ENCODE data around the gene DYSF.

DYSF gene

DNA sequence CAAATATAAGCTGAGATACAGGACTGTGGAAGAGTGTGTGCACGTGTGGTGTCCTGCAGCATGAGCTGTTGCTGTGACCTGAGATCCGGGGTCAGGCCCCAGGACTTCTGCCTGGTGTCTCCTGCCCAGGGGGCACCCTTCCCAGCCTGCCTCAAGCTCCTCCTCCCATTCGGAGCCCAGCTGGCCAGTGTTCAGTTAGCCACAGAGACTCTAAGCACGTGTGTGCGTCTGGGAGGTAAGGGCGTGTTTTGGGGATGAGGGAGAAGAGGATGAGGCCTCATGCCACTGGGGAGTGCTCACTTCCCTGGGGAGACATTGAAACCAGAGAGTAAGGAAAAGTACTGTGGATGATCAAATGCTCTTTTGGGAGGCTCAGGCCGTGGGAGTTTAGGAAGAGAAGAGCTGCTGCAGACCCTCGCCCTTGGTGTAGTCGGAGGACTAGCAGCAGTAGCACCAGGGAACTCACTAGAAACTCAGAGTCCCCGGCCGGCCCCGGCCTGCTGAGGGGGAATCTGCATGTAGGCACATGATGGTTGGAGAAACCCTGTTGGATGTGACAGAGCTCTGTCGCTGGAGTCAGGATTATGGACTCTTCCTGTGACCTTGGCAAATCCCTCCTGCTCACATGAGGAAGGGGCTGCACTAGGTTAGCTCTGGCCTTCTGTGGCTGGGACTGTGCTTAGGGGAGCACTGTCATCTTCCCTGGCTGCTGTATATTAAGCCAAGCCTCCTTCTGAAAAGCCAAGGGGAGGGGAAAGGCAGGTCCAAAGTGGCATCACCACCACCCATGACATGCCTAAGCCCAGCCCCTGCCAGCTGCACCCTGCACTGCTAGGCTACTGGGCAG is 231.1 kb downstream of the DYSF start:
- in situ Hi-C loops (cut with HindIII; ENCODE audit: low sequenced_read_pairs) = no loop called here

DNA sequence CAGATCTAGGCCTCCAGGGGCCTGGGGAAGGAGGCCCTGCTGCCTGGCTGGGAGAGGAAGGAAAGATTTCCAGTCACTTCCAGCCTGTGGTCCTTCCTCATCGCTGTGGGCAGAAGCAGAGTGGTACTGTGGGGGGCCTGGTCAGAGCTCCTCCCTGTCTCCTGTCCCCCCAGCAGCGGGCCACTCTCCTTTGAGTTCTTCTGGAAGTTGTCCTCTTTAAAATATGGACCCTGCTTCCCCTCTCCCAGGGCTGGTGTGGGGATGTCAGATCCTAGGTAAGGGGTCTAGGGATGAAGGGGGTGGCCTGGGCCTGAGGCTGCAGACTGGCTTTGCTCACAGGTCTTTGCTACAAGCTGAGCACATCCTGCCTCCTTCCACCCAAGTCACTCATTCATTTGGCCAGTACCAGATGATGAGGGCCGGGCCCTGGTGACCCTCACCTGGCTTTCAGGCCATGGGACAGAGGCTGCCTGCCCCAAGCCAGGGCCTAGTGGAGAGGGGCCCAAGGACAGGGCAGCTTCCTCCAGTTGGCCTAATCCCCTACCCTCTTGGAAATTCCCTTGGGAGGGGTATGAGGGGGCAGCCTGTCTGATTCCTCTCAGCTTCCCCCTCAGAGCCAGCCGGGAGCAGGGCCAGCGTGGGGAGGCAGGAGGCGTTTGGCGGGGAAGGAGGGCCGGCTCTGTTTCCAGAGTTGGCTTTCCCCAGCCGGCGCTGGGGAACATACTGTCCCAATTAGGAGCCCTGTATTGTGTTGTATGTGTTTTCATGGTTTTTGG is 231.9 kb downstream of the DYSF start:
- in situ Hi-C loops (cut with HindIII; ENCODE audit: low sequenced_read_pairs) = no loop called here

DNA sequence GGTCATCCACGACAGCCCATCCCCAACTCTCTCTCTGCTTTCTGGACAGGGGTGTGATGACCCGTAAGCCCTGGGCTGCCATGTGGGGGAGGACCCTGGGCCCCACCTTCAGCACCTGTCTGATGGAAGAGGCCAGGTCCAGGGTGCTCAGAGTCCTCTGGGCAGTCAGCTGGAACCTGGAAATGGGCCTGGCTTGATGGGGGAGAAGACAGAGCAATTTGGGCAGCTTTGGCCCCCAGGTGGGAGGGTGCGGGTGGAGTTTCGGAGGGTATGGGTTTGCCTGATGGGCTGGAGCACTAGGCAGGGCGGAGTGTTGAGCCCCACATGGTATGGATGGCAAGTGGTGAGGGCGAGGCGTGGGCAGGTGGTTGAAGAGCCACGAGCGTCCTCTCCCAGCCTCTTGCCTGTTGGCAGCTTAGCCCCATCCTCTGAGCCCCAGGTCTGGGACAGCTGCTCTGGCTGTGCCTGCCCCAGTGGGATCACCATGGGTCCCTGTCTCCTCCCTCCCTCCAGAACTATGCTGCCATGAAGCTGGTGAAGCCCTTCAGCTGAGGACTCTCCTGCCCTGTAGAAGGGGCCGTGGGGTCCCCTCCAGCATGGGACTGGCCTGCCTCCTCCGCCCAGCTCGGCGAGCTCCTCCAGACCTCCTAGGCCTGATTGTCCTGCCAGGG is 232.7 kb downstream of the DYSF start:
- in situ Hi-C loops (cut with HindIII; ENCODE audit: low sequenced_read_pairs) = no loop called here

DNA sequence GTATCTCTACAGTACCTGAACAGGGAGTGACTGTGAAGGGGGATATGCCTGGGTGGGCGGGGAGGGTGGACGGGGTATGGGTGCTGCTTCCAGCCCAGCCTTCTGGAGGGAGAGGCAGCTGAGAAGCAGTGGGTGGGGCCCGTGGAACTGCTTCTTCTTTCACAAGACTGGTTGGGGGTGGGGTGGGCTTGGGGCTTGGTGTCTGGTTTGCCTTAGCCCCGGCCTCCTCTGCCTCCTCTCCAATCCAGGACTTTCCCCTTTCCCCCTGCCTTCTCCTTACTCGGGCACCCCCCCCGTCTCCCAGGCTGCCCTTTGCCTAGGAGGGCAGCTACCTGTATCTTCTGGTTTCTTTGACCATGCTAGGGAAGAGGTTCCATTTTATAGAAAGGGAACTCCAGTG is 233.4 kb downstream of the DYSF start:
- in situ Hi-C loops (cut with HindIII; ENCODE audit: low sequenced_read_pairs) = no loop called here

DNA sequence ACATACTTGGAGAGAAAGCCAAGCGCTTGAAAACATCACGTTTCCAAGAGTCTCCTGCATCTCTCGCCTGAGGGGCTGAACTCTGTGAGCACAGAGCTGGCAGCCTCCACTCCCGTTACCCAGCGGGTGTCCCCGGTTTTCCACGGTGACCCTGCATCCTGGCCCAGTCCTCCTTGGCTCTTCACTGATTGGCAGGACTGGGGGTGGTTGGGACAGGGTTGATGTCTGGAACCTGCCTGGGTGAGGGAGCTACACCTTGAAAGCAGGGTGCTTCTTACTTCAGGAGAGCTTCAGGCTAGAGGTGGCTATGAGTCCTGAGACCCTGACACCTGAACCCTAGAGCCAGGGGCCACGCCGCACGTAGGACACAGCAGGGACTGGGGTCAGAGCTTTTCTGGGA is 234.1 kb downstream of the DYSF start:
- in situ Hi-C loops (cut with HindIII; ENCODE audit: low sequenced_read_pairs) = no loop called here

DNA sequence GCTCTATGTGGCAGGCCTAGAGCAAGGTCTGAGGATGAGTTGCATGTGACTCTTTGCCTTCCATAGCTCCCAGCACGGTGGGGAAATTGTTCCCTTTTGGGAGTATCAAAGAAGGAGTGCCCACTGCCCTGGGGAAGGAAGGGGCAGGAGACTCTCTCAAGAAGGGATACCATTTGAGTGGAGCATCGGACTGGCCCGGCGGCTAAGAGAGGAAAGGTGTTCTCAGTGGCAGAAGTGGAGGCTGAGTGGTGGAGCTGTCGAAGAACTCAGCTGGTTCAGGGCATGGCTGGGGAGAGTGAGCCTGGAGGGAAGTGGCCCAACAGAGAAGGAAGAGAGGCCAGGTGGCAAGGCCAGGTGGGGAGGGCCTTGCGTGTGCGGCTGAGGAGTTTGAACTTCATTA is 235.2 kb downstream of the DYSF start:
- in situ Hi-C loops (cut with HindIII; ENCODE audit: low sequenced_read_pairs) = no loop called here

DNA sequence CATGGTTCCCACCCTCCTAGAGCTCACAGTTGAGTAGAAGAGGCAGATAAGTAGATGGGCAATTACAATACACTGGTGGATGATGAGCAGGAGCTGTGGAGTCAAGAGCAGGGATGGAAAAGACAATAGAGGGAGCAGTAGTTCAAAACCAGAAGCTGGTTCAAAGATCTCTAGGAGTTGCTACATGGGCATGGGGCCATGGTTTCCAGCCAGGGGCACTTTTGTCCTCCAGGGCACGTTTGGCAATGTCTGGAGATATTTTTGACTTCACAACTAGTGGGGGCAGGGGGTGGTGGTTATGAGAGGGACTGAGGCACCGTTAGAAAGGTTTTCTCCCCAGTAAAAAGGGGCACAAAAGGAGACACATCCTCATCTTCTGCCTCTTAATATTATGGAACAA is 236.0 kb downstream of the DYSF start:
- in situ Hi-C loops (cut with HindIII; ENCODE audit: low sequenced_read_pairs) = no loop called here

DNA sequence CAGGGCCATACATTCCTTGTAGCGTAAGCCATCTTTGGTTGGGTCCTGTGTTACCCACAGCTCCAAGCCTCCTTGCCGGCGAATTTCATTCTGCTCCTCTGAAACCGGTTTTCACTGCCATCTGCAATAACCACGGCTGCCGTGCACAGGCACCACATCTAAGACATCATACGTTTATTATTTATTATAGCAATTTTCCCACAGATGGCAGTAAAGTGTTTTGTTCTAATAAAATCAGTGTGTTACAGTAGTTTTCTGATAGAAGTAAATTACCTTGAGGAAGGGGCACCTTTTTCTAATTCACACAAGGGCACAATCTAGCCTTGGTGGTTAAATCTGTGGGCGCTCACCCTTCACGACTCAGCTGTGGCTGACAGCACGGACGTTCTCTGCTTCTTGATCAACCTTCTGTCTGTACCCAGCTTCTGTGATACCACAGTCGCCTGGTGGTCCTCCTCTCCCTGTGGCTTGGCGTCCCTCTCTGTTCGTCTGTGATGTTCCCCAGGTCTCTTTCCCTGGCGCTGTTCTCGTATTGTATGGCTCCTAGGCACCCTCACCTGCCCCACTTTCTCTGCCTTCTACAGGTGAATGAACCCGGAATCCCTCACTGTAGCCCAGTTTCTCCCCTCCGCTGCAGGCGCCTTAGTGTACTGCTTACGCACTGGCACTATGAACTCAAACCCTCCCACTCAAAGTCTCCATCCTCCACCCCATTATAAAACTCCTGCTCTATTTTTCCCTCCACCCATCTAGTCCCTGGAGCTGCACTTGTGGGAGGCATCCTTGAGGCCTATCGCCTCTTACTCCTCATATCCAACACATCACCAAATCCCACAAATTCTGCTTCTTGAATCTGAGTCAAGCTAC is 236.8 kb downstream of the DYSF start:
- in situ Hi-C loops (cut with HindIII; ENCODE audit: low sequenced_read_pairs) = no loop called here

DNA sequence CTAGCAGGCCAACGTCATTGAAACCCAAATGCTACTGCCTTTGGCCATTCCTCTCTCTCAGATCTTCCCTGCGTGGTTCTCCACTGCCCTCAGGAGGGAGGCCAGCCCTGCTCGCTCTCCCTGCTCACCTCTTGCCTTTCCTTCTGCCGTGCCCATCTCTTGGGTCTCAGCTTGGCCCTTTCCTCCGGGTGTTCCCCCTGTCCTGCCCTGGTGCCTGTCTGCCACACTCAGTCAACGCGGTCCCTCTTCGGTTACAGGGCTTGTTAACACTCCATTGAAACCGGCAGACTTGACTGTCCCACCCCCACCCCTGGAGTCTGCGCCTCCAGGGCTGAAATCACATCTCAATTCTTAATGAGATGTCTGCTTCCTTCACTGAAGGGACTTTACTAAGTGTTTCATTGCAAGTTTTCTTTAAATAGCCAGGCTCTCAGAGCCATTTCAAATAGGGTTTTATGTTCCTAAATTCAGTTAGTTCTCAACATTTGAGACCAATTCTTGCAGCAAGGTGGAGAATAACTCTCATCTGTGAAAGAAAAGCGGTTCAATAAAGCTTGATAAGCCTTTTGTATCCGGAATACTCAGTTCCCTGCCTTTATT is 237.6 kb downstream of the DYSF start:
- in situ Hi-C loops (cut with HindIII; ENCODE audit: low sequenced_read_pairs) = no loop called here

DNA sequence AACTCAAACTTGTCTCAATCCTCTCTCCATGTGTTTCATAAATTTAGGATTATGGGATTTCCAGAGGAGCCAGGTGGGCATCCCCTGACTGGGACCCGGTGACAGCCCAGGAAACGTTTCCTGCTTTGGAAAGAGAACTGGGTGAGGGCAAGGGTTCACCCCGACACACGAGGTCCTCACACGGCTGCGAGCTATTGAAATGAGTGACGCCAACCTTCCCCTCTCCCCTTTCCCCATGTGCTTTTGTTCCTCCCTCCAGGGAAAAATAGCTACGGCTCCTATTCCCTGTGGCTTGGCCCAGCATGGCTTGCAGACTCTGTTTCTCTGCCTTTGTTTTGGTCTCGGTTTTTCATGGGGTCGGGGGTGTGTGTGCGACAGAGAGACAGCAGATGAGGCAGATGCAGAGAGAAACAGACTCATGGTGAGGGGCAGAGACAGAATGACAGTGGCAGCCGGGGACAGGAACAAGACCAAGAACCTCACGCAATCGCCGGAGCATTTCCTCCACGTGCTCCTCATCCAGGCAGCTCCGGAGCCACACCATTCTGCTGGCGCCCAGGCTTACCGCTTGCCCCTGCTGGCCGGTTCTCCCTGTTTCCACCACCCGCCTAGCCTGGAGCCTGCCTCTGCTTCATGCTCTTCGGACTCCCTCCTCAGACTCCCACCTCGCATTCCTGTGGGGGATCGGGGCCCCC is 238.5 kb downstream of the DYSF start:
- in situ Hi-C loops (cut with HindIII; ENCODE audit: low sequenced_read_pairs) = no loop called here

DNA sequence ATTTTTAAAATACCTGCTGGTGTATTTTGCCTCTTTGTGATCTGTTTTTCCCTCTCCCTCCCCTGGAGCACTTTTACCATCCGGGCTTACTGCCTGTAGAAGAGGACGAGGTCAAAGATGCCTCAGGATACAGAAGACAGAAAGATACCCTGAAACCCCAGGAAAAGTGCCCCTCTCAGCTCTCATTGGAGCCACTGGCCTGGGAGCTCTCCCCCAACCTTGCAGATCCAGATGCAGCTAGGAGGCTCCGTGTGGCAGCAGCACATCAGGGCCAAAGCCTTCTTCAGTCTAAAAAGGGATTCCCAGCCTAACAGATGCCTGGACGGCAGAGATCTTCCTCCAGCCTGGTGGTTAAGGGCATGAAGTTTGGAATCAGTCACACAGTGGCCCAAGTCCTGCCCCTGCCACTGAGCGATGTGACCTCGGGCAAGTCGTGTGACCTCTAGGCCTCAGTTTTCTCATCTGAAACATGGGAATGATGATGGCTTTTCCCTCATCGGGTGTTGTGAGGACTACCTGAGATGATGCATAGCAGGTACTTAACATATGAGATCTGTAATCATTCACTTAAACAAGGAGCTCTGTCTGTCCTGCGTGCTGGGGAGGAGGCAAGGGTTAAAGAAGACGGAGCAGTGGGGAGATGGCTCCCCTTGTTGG is 239.4 kb downstream of the DYSF start:
- in situ Hi-C loops (cut with HindIII; ENCODE audit: low sequenced_read_pairs) = no loop called here

DNA sequence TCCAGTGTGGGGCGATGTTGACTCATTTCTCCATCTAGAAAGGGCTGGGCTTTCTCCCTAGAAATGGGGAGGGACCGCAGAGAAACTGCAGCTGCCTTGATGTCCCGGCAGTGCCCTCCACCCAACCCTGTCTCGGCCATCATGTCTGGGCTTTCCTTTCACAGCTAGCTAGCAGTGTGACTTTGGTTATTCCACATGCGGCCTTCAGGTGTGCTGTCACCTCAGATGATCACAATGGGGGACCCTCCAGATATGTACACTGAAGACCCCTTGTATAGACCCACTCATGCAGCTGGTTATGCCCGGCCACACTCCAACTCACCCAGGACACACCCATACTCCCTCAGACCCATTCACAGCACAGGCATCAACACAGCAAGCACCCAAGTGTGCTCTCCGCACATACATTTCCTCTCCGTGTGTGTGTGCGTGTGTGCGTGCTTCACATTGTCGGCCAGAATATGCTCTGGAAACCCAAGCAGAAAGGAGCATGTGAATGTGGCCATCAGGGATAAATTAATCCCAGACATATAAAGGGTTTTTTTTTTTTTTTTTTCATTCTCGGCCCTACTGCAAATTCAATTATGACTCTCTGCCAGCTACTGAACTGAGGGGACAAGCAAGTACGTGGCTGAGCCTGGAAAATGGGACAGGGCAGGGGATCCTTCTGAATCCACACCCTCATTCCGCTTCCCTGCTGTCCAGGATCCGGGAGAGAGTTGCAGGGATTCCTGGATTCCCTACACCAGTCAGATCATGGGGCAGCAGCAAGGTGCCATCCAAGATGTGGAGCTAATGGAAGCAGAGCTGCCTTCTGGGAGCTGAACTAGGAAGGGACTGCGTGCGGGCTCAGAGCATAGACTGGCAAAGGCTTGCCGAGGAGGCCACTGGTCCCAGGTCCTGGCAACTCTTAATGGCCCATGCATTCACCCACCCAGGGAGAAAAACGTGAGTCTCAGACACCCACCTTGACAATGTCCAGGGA is 240.2 kb downstream of the DYSF start:
- in situ Hi-C loops (cut with HindIII; ENCODE audit: low sequenced_read_pairs) = no loop called here

DNA sequence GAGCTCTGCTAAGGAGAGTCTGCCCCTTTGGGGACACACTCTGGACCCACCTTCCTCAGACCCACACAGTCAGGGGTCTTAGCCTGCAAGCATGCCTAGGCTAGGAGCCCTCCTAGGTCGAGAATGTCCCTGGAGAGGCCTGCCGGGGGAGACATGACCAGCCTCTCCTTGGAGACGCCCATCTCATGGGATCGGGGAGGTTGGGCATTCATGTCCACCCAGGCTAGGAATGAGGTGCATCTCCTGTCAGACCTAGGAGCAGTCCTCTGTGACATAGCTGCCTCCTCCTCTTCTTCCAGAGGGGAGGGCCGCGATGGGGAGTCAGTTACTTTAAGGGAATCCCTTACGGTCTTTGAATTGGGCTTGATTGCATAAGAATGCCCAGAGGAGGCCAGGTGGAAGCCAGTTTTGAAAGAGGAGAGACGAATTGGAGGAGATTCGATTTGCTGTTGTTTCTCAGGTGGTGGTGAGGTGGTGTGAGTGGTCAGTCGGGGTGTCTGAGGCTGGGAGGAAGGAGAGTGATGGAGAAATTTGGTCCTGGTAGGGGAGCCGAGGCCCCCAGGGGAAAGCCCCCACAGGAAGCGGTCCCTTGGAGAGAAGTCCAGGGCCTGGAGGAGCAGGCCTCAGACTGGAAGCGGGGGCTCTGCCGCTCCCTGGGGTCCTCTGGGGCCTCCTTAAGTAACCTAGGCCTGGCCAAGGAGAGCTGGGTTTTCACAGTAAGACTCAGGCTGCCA is 241.3 kb downstream of the DYSF start:
- in situ Hi-C loops (cut with HindIII; ENCODE audit: low sequenced_read_pairs) = no loop called here

DNA sequence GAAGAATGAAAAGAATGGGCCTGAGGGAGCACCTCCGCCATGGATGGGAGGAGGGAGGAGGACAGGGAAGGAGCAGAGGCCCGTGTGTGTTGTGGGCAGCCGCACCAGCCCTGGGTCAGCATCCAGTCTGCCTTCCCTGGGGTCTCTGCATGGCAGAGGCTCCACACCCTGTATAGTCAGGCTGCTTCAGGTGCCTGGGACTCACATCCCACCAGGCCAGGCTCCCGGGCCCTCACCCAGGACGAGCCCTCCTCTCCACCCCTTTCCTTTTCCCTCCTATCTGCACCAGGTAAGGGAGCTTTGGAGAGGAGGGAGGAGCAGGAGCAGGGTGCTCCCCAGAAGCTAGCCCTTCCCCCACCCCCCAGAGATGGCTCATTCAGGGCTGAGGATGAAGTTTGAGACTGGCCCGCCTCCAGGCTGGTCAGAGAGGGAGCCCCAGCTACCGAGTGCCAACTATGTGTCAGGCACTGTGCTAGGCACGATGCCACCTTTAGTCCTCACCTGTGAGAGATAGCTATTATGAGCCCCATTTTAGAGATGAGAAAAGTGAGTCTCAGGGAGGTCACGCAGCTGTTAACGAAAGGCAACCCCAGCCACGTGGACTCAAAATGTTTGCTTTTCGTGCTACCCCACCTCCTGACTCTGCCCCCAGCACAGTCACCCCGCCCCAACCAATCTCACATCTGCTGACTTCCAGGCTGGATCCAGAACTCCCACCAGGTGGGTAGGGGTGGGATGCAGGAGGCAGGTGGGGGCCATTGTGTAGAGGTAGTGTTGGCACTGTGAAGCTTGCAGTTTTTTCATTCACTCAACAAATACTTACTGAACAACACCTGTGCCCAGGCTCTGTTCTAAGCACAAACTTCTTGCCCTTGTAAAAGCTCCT is 242.1 kb downstream of the DYSF start:
- in situ Hi-C loops (cut with HindIII; ENCODE audit: low sequenced_read_pairs) = no loop called here

DNA sequence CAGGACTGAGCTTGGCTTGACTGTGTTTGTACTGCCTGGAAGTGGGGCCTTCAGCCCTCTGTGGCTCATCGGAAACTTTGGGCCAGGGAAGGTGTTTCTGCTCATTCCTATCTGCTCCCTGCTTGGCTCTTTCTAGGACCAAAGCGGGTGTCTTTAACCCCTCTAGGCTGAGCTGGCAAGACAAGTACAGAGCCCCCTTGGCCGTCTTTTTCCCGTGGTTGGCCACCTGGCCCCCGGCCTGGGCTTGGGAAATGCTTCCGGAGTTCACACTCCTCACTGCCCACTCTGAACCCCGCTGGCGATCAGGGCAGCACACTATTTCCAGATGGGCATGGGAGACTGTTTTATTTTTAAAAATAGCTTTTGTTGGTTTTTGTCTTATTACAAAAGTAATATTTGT is 243.0 kb downstream of the DYSF start:
- in situ Hi-C loops (cut with HindIII; ENCODE audit: low sequenced_read_pairs) = no loop called here
